ENCODE results near the gene PIP5K1C.

PIP5K1C gene

DNA sequence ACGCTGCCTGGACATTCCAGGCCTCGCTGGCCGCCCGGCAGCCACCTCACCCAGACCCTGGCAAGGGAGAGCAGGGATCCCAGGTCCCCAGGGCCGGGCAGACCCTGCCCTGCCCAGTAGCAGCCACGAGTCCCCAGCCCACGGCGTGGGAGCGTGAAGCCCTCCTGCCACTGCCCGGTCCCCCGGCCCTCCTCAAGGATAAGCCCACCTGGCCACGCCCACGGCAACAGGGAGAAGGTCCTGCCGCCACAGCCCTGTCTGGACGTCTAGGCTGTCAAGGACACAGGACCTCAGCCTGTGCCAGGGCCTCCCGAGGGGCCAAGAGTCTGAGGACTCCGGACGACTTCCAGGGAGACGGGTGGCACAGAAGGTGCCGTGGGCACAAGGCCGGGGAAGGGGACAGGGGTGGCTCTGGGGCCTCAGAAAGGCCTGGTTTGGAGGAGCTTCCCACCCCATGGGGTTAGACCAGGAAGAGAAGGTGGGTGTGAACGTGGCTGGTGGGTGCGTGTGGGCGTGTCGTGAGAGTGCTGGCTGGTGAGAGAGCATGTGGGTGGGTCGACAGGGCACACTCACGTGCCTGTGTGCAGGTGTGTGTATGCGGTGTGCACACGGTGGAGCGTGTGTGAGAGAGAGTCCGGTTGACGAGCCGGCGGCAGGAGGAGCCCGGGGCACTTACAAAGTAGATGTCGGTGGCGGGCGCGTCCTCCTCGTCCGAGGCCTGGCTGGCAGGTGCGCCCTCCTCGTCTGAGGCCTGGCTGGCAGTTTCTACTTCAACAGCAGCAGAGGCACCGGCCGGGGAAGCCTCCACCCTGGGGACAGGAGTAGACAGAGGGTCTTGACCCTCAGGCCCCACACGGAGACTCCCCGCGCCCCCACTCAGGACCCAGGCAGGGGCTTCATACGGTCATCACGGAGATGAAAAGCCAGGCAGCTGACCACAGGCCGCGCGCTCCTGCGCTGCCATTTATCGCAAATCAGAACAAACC, 61.8 kb downstream of the PIP5K1C start:
- no peak for TF ChIP-seq FOXP2 (optimal IDR thresholded peaks at IDR 0.05; ENCODE audit: control extremely low read depth, extremely low read length, insufficient read depth)
- TF ChIP-seq POLR2AphosphoS5 (IDR thresholded peaks at IDR 0.05; ENCODE audit: borderline replicate concordance, low read depth, low read length): no peak
- Histone ChIP-seq H3K27ac (no peak overlapping the region), H3K4me3 (no peak overlapping the region), H3K9me3 (ENCODE audit: low read depth, low read length) (no peaks in the 10 kb centered on the region), H3K9ac (ENCODE audit: insufficient read length) (no peak overlapping the region), H3K36me3 (ENCODE audit: insufficient read depth, low read length) (no peaks in the 10 kb centered on the region)
- no peak for DNase-seq (ENCODE audit: low read depth, low spot score)

GRCh38 chr19:3637621-3638020, 62.6 kb downstream of the PIP5K1C start:
- no peak for DNase-seq (ENCODE audit: low read depth, low spot score)
- no peak for TF ChIP-seq EZH2 (IDR thresholded peaks at IDR 0.05)
- TF ChIP-seq POLR2AphosphoS5 (IDR thresholded peaks at IDR 0.05; ENCODE audit: borderline replicate concordance, low read depth, low read length): no peak
- no peak for TF ChIP-seq FOXP2 (optimal IDR thresholded peaks at IDR 0.05; ENCODE audit: control extremely low read depth, extremely low read length, insufficient read depth)
- Histone ChIP-seq H3K4me3 (no peak overlapping the region), H3K9me3 (ENCODE audit: low read depth, low read length) (no peaks in the 10 kb centered on the region), H3K36me3 (ENCODE audit: insufficient read depth, low read length) (no peaks in the 10 kb centered on the region), H3K9ac (ENCODE audit: insufficient read length) (no peak overlapping the region), H3K27ac (no peak overlapping the region)

DNA sequence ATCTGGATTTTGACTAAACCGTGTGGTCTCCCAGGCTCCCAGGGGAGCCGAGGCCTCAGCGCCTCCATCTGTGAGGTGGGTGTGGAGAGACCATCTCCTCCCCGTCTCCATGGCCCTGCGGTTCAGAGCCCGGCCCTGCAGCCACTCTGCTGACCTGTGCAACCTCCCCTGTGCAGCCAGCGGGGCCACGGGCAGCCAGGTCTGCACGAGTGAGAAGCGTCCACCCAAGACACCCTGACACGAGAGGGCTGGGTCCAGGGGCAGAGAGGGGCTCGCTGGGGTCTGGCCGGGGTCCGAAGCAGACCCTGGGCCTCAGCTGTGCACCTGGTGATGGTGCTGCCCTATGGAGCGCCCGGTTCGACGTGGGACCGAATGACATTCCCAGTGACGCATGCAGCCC, 63.3 kb downstream of the PIP5K1C start:
- Histone ChIP-seq H3K9me3 (ENCODE audit: low read depth, low read length) (no peaks in the 10 kb centered on the region), H3K9ac (ENCODE audit: insufficient read length) (no peak overlapping the region), H3K4me3 (no peak overlapping the region), H3K36me3 (ENCODE audit: insufficient read depth, low read length) (no peaks in the 10 kb centered on the region), H3K27ac (no peak overlapping the region)
- DNase-seq (ENCODE audit: low read depth, low spot score): no peak
- TF ChIP-seq FOXP2 (optimal IDR thresholded peaks at IDR 0.05; ENCODE audit: control extremely low read depth, extremely low read length, insufficient read depth) (no peak), EZH2 (IDR thresholded peaks at IDR 0.05) (no peak), POLR2AphosphoS5 (IDR thresholded peaks at IDR 0.05; ENCODE audit: borderline replicate concordance, low read depth, low read length) (no peak)

DNA sequence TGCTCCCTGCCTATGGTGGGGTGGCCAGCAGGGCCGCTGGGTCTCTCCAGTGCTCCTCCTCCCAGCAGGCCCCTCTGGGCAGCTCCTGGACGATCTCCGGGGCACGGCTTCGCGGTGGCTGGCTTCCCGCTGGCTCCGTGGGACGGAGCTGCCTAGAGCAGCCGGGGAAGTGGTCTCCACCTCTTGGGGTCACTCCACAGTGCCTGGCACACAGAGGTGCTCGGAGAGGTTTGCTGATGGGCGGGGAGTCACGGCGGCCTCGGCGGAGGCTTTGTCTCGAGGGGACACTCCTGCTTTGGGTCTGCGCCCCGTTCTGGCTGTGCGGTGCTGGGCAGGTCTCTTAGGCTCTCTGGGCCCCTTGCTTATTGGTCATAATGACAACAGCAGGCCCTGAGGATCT, 63.8 kb downstream of the PIP5K1C start:
- Histone ChIP-seq H3K36me3 (ENCODE audit: insufficient read depth, low read length) (no peaks in the 10 kb centered on the region), H3K9me3 (ENCODE audit: low read depth, low read length) (no peaks in the 10 kb centered on the region), H3K4me3 (no peak overlapping the region), H3K9ac (ENCODE audit: insufficient read length) (no peak overlapping the region), H3K27ac (no peak overlapping the region)
- no peak for DNase-seq (ENCODE audit: low read depth, low spot score)
- TF ChIP-seq EZH2 (IDR thresholded peaks at IDR 0.05) (no peak), POLR2AphosphoS5 (IDR thresholded peaks at IDR 0.05; ENCODE audit: borderline replicate concordance, low read depth, low read length) (no peak), FOXP2 (optimal IDR thresholded peaks at IDR 0.05; ENCODE audit: control extremely low read depth, extremely low read length, insufficient read depth) (no peak)

- no peak for TF ChIP-seq EZH2 (IDR thresholded peaks at IDR 0.05)
- no peak for TF ChIP-seq FOXP2 (optimal IDR thresholded peaks at IDR 0.05; ENCODE audit: control extremely low read depth, extremely low read length, insufficient read depth)
- no peak for TF ChIP-seq POLR2AphosphoS5 (IDR thresholded peaks at IDR 0.05; ENCODE audit: borderline replicate concordance, low read depth, low read length)
- Histone ChIP-seq H3K9me3 (ENCODE audit: low read depth, low read length) (no peaks in the 10 kb centered on the region), H3K9ac (ENCODE audit: insufficient read length) (no peak overlapping the region), H3K36me3 (ENCODE audit: insufficient read depth, low read length) (no peaks in the 10 kb centered on the region), H3K27ac (no peak overlapping the region), H3K4me3 (no peak overlapping the region)
- DNase-seq (ENCODE audit: low read depth, low spot score): no peak
These were observed 65.7 kb downstream of the PIP5K1C start for GRCh38 chr19:3634496-3635045.

GRCh38 chr19:3633559-3633988, 66.7 kb downstream of the PIP5K1C start:
- H3K27ac ChIP-seq: no peak overlapping the region
- H3K4me3 ChIP-seq: no peak overlapping the region
- H3K36me3 ChIP-seq (ENCODE audit: insufficient read depth, low read length): no peaks in the 10 kb centered on the region
- H3K9me3 ChIP-seq (ENCODE audit: low read depth, low read length): no peaks in the 10 kb centered on the region
- TF ChIP-seq FOXP2 (optimal IDR thresholded peaks at IDR 0.05; ENCODE audit: control extremely low read depth, extremely low read length, insufficient read depth) (no peak), POLR2AphosphoS5 (IDR thresholded peaks at IDR 0.05; ENCODE audit: borderline replicate concordance, low read depth, low read length) (no peak), EZH2 (IDR thresholded peaks at IDR 0.05) (no peak)
- H3K9ac ChIP-seq (ENCODE audit: insufficient read length): no peak overlapping the region
- DNase-seq (ENCODE audit: low read depth, low spot score): no peak

- no peak overlapping the region for H3K4me3 ChIP-seq
- no peak for DNase-seq (ENCODE audit: low read depth, low spot score)
- no peak overlapping the region for H3K27ac ChIP-seq
- H3K36me3 ChIP-seq (ENCODE audit: insufficient read depth, low read length): no peaks in the 10 kb centered on the region
- H3K9me3 ChIP-seq (ENCODE audit: low read depth, low read length): no peaks in the 10 kb centered on the region
- TF ChIP-seq FOXP2 (optimal IDR thresholded peaks at IDR 0.05; ENCODE audit: control extremely low read depth, extremely low read length, insufficient read depth) (no peak), EZH2 (IDR thresholded peaks at IDR 0.05) (no peak), POLR2AphosphoS5 (IDR thresholded peaks at IDR 0.05; ENCODE audit: borderline replicate concordance, low read depth, low read length) (no peak)
- no peak overlapping the region for H3K9ac ChIP-seq (ENCODE audit: insufficient read length)
These were observed 67.3 kb downstream of the PIP5K1C start for GRCh38 chr19:3632739-3633558.

- DNase-seq (ENCODE audit: low read depth, low spot score): no peak
- H3K9ac ChIP-seq (ENCODE audit: insufficient read length): no peak overlapping the region
These were observed 68.2 kb downstream of the PIP5K1C start for GRCh38 chr19:3632098-3632497.

More at GRCh38 chr19:3632098-3632497, 68.2 kb downstream of the PIP5K1C start:
- TF ChIP-seq POLR2AphosphoS5 (IDR thresholded peaks at IDR 0.05; ENCODE audit: borderline replicate concordance, low read depth, low read length) (no peak), EZH2 (IDR thresholded peaks at IDR 0.05) (no peak), FOXP2 (optimal IDR thresholded peaks at IDR 0.05; ENCODE audit: control extremely low read depth, extremely low read length, insufficient read depth) (no peak)
- Histone ChIP-seq H3K4me3 (no peak overlapping the region), H3K9me3 (ENCODE audit: low read depth, low read length) (no peaks in the 10 kb centered on the region), H3K27ac (no peak overlapping the region), H3K36me3 (ENCODE audit: insufficient read depth, low read length) (no peaks in the 10 kb centered on the region)
